Mucosa of gallbladder (tissue), 1 donor: ENCODE measurements around the gene ROS1. TPM values are rescaled to one million over a fixed set of nuclear protein-coding genes. Genes with fewer than 3 reads are reported as not detected.
"Not testable (repeated sequence)": the region's sequence is repeated elsewhere in the genome, so short reads cannot be mapped to it uniquely, and the experiment has no call there.

ENCODE experiments used
- DNase-seq: peaks from one replicate; pipeline ENCODE4 v3.0.0-alpha.2; 2020; ENCODE audit warnings: low spot score
- total RNA-seq: library from RNA; stranded (reverse); gene quantifications from one replicate; pipeline ENCODE4 v1.2.1, GENCODE V29; 2021
- donor health status: DM: no; HTN: no; CAD: no.

The ROS1 gene
- total RNA-seq, 1 donor from 2014 or later, result 0.12 TPM

- DNase-seq, result no peak
Measured at GRCh38 chr6:117380298-117380697, 45.4 kb downstream of the ROS1 start.

GRCh38 chr6:117375446-117375845 lies 50.3 kb downstream of the ROS1 start:
- DNase-seq, result no peak

- no peak for DNase-seq
Measured at GRCh38 chr6:117373211-117373813, 52.4 kb downstream of the ROS1 start.

- DNase-seq, result not testable (repeated sequence)
Measured at GRCh38 chr6:117372289-117372688, 53.5 kb downstream of the ROS1 start.

GRCh38 chr6:117371492-117371891 lies 54.2 kb downstream of the ROS1 start:
- no peak for DNase-seq

- no peak for DNase-seq
Measured at GRCh38 chr6:117359581-117359980, 66.2 kb downstream of the ROS1 start.

GRCh38 chr6:117354671-117355070 lies 71.1 kb downstream of the ROS1 start:
- no peak for DNase-seq

- no peak for DNase-seq
Measured at GRCh38 chr6:117352466-117353081, 73.2 kb downstream of the ROS1 start.

GRCh38 chr6:117351521-117351920 lies 74.2 kb downstream of the ROS1 start:
- no peak for DNase-seq

- no peak for DNase-seq
Measured at GRCh38 chr6:117346142-117346930, 79.4 kb downstream of the ROS1 start.

GRCh38 chr6:117345292-117345610 lies 80.5 kb downstream of the ROS1 start:
- no peak for DNase-seq

GRCh38 chr6:117344444-117345291 lies 81.1 kb downstream of the ROS1 start:
- DNase-seq, result no peak

- DNase-seq, result no peak
Measured at GRCh38 chr6:117338567-117338966, 87.2 kb downstream of the ROS1 start.

- DNase-seq, result no peak
Measured at GRCh38 chr6:117329926-117330325, 95.8 kb downstream of the ROS1 start.

- no peak for DNase-seq
Measured at GRCh38 chr6:117328500-117328899, 97.2 kb downstream of the ROS1 start.

- DNase-seq, result no peak
Measured at GRCh38 chr6:117328005-117328389, 97.7 kb downstream of the ROS1 start.

- DNase-seq, result no peak
Measured at GRCh38 chr6:117327149-117328004, 98.4 kb downstream of the ROS1 start.

- DNase-seq, result no peak
Measured at GRCh38 chr6:117326396-117326795, 99.3 kb downstream of the ROS1 start.

- no peak for DNase-seq
Measured at GRCh38 chr6:117317261-117317660, 108.5 kb downstream of the ROS1 start.

GRCh38 chr6:117311726-117312125 lies 114.0 kb downstream of the ROS1 start:
- DNase-seq, result no peak

GRCh38 chr6:117311310-117311709 lies 114.4 kb downstream of the ROS1 start:
- DNase-seq, result no peak
